HepG2 (cell line): ENCODE results near the gene ZNF556. TPM values are rescaled to one million over a fixed set of nuclear protein-coding genes. Genes with fewer than 3 reads are reported as not detected.

ENCODE experiments used
- ATAC-seq: fragments of 200-7000 bp; cut with Tn5 transposase; 3 replicates; pipeline ENCODE4 v1.9.1; 2020; ENCODE audit warnings: mild to moderate bottlenecking, moderate library complexity
- BruUV-seq: library from RNA; stranded (reverse); fragments of 400-500 nt; replicated peaks from 2 replicates; lab custom pipeline; 2021; lab: Mats Ljungman, UMichigan
- CTCF ChIA-PET: fragments of 300-600 bp; formaldehyde crosslinking; extraction: SDS; loops from one replicate; lab custom pipeline; 2021; ENCODE audit warnings: low total read pairs, inconsistent platforms, low intra/inter-chr PET ratio; lab: Yijun Ruan, JAX
- POLR2A ChIA-PET: fragments of 350-600 bp; sonication (Branson Sonifier 250); formaldehyde crosslinking; loops from one replicate; lab custom pipeline; 2020; ENCODE audit warnings: antibody characterized with exemption, inconsistent platforms; lab: Yijun Ruan, JAX
- DNase-seq: peaks from one replicate; pipeline ENCODE4 v3.0.0-alpha.2; 2015; ENCODE audit warnings: low spot score
- FAIRE-seq: peaks from 3 replicates; lab custom pipeline; 2011; peaks lifted over from hg19 to GRCh38; lab: Jason Lieb, UNC
- H2AFZ ChIP-seq: one replicate; pipeline ENCODE4 v1.6.1; 2011; ENCODE audit warnings: low read length, inconsistent platforms
- H3K27ac ChIP-seq: fragments of 300-600 bp; 3 replicates; pipeline ENCODE4 v1.8.0; 2011; ENCODE audit warnings: mixed run types, mild to moderate bottlenecking, mixed read lengths, low read length, inconsistent platforms; ENCODE audit not compliant: insufficient read depth; ENCODE audit errors: extremely low read length
- H3K27me3 ChIP-seq, 2 experiments: fragments of 200-600 bp in 1 of 2; 2 replicates in 1 of 2; 3 replicates in 1 of 2; pipeline versions ENCODE4 v1.6.0 to v1.8.0; 2011; ENCODE audit warnings: low read length in 2 of 2, mild to moderate bottlenecking in 2 of 2, moderate library complexity in 2 of 2, inconsistent platforms in 1 of 2; ENCODE audit not compliant: insufficient read depth in 2 of 2, control insufficient read depth in 1 of 2
- H3K36me3 ChIP-seq, 2 experiments: fragments of 200-600 bp in 1 of 2; replicated peaks in 1 of 2; 2 replicates in 1 of 2; 3 replicates in 1 of 2; pipeline versions ENCODE4 v1.5.1 to v1.8.0; 2011; ENCODE audit warnings: low read length in 2 of 2, inconsistent platforms in 1 of 2; ENCODE audit not compliant: insufficient read depth in 2 of 2, control insufficient read depth in 1 of 2
- H3K4me1 ChIP-seq: 2 replicates; pipeline ENCODE4 v1.5.1; 2012; ENCODE audit warnings: low read length, inconsistent platforms; ENCODE audit not compliant: insufficient read depth
- H3K4me2 ChIP-seq: 2 replicates; pipeline ENCODE4 v1.6.0; 2011; ENCODE audit warnings: low read depth, low read length, inconsistent platforms
- H3K4me3 ChIP-seq, 3 experiments: fragments of 200-600 bp in 1 of 3; sonication (generic), shearing (Covaris generic) in 1 of 3; replicated peaks in 1 of 3; 2 replicates each; pipeline ENCODE4 v1.5.1; 2011 to 2016; ENCODE audit warnings: low read length in 3 of 3, inconsistent platforms in 2 of 3, low read depth in 2 of 3, mild to moderate bottlenecking in 2 of 3, control low read depth in 1 of 3, mixed read lengths in 1 of 3; ENCODE audit not compliant: insufficient read depth in 1 of 3
- H3K79me2 ChIP-seq: one replicate; pipeline ENCODE4 v1.6.1; 2011; ENCODE audit warnings: low read length, inconsistent platforms; ENCODE audit not compliant: insufficient read depth
- H3K9ac ChIP-seq: 2 replicates; pipeline ENCODE4 v1.6.0; 2011; ENCODE audit warnings: mild to moderate bottlenecking, low read depth, low read length, inconsistent platforms; ENCODE audit not compliant: insufficient read depth
- H3K9me3 ChIP-seq: 2 replicates; pipeline ENCODE4 v1.5.1; 2012; ENCODE audit warnings: mild to moderate bottlenecking, low read length
- H4K20me1 ChIP-seq: 2 replicates; pipeline ENCODE4 v1.6.0; 2011; ENCODE audit warnings: inconsistent platforms, mild to moderate bottlenecking, low read length, moderate library complexity; ENCODE audit not compliant: insufficient read depth
- ATF3 ChIP-seq: sonication (generic); formaldehyde crosslinking; IDR thresholded peaks from 2 replicates; pipeline ENCODE4 v1.4.0; 2020; ENCODE audit warnings: missing genetic modification reagents
- DPF2 ChIP-seq: sonication (generic); formaldehyde crosslinking; IDR thresholded peaks from 2 replicates; pipeline ENCODE4 v1.4.0; 2020; ENCODE audit warnings: mild to moderate bottlenecking, low read depth, missing genetic modification reagents, borderline replicate concordance
- JDP2 ChIP-seq: sonication (generic); formaldehyde crosslinking; IDR thresholded peaks from 2 replicates; pipeline ENCODE4 v1.8.1; 2022; ENCODE audit warnings: missing genetic modification reagents, borderline replicate concordance
- MAFF ChIP-seq: IDR thresholded peaks from 2 replicates; pipeline ENCODE4 v1.6.1; 2011; ENCODE audit warnings: low read depth, low read length, improper control_type of control experiment
- MED8 ChIP-seq: sonication (generic); formaldehyde crosslinking; IDR thresholded peaks from 2 replicates; pipeline ENCODE4 v1.8.1; 2023; ENCODE audit warnings: mild to moderate bottlenecking, missing genetic modification reagents; ENCODE audit not compliant: insufficient replicate concordance
- PHF5A ChIP-seq: IDR thresholded peaks from one replicate; pipeline ENCODE4 v1.6.1; 2018; ENCODE audit warnings: low read depth, missing genetic modification reagents; ENCODE audit not compliant: unreplicated experiment
- SPEN ChIP-seq: sonication (generic); formaldehyde crosslinking; IDR thresholded peaks from 2 replicates; pipeline ENCODE4 v1.5.1; 2020; ENCODE audit warnings: low read depth, mild to moderate bottlenecking, missing genetic modification reagents
- SRY ChIP-seq: sonication (generic); formaldehyde crosslinking; IDR thresholded peaks from 2 replicates; pipeline ENCODE4 v1.8.0; 2022; ENCODE audit warnings: mild to moderate bottlenecking, missing genetic modification reagents
- ZBTB4 ChIP-seq: sonication (generic); formaldehyde crosslinking; IDR thresholded peaks from 2 replicates; pipeline ENCODE4 v1.4.0; 2020; ENCODE audit warnings: missing genetic modification reagents, mild to moderate bottlenecking, borderline replicate concordance
- ZFP91 ChIP-seq: sonication (generic); formaldehyde crosslinking; IDR thresholded peaks from 2 replicates; pipeline ENCODE4 v1.9.0; 2022; ENCODE audit warnings: missing genetic modification reagents, mild to moderate bottlenecking, borderline replicate concordance
- ZNF512 ChIP-seq: sonication (generic); formaldehyde crosslinking; IDR thresholded peaks from 2 replicates; pipeline ENCODE4 v1.4.0; 2020; ENCODE audit warnings: mild to moderate bottlenecking, missing genetic modification reagents
- ZNF589 ChIP-seq: sonication (generic); formaldehyde crosslinking; conservative IDR thresholded peaks from 2 replicates; pipeline ENCODE4 v1.8.0; 2022; ENCODE audit warnings: mild to moderate bottlenecking, moderate library complexity, missing genetic modification reagents
- ZNF616 ChIP-seq: sonication (generic); formaldehyde crosslinking; IDR thresholded peaks from 2 replicates; pipeline ENCODE4 v1.5.0; 2020; ENCODE audit warnings: low read depth, mild to moderate bottlenecking, missing genetic modification reagents
- ZNF775 ChIP-seq: sonication (generic); formaldehyde crosslinking; IDR thresholded peaks from 2 replicates; pipeline ENCODE4 v1.4.0; 2020; ENCODE audit warnings: missing genetic modification reagents, mild to moderate bottlenecking, moderate library complexity, borderline replicate concordance
- WGBS: methylation state at CpG from one replicate; pipeline ENCODE4 v1.1.6; 2017; ENCODE audit warnings: low lambda C conversion rate; 5-methylcytosine and 5-hydroxymethylcytosine counted together
- in situ Hi-C: cut with HindIII; loops from 2 replicates; pipeline ENCODE4 v1.10.0; 2017; ENCODE audit warnings: low pct_unique_long_range_greater_than_20kb; ENCODE audit not compliant: extremely low pct_ligation_motif_present
- intact Hi-C: fragments of 100-400 bp; cut with micrococcal nuclease; formaldehyde crosslinking; loops from one replicate; pipeline ENCODE4 v1.10.0; 2022; ENCODE audit not compliant: unreplicated experiment
- polyA plus RNA-seq, 8 experiments: library from polyadenylated mRNA; depleted of rRNA in 3 of 8; stranded (reverse) in 7 of 8; unstranded in 1 of 8; fragments of >200 nt; fragmentation: Illumina TruSeq in 4 of 8; extraction: Trizol in 4 of 8; gene quantifications; 2 replicates each; pipeline versions ENCODE4 v1.2.1 to v1.2.3, GENCODE V29; 2011 to 2016; ENCODE audit warnings: low read depth in 4 of 8, missing spikeins in 1 of 8, mixed read lengths in 1 of 8; ENCODE audit not compliant: insufficient read depth in 1 of 8
- total RNA-seq, 5 experiments: library from RNA; depleted of rRNA; stranded (reverse); fragments of >200 nt; fragmentation: Illumina TruSeq; extraction: Trizol; gene quantifications; 2 replicates each; pipeline ENCODE4 v1.2.3, GENCODE V29; 2016; ENCODE audit warnings: low read depth in 1 of 5

The ZNF556 gene
- total and polyA plus RNA-seq, 2 of the 13 experiments (the other 11 are each of a cell fraction or from before 2014, with no cell fraction given): 4.2 to 28.6 TPM

- Histone ChIP-seq H3K4me3 (peak within 1 kb of the TSS; percentile 83 to 93 (median 92)), H3K36me3 (peaks cover 0 to 2% of the 10 kb centered on the region in 2 experiments; a peak in 3 of 5 replicates), H2AFZ (no peak within 1 kb of the TSS), H4K20me1 (no peaks in the 10 kb centered on the region), H3K4me2 (peak within 1 kb of the TSS; percentile 90), H3K79me2 (peaks cover 32% of the 10 kb centered on the region), H3K4me1 (peaks cover 69% of the 10 kb centered on the region), H3K27ac (peak within 1 kb of the TSS; percentile 93), H3K9ac (peak within 1 kb of the TSS; percentile 91), H3K27me3 (no peaks in the 10 kb centered on the region), H3K9me3 (peaks cover 8% of the 10 kb centered on the region; the same call in 1 of the 2 replicates)
- intact Hi-C loops (loop anchor here (2.0 kb wide), 1 partner anchor 20 kb away; no protein-coding TSS in a partner anchor), in situ Hi-C loops (no loop called here)
- peak; percentile 98 for DNase-seq
- ATAC-seq: peak; percentile 97
- 0% methylated on average over 3 of the region's 106 CpGs for WGBS
- peak; percentile 94 for FAIRE-seq
- TSS peak; percentile 93 for BruUV-seq
- POLR2A ChIA-PET: interaction anchor here (0.6 to 2.4 kb wide), 12 partner anchors 14 to 384 kb away, joined by 3 to 49 read pairs (median 5); partner anchors contain the start of genes LMNB2, SGTA, THOP1 and ZNF554
- CTCF ChIA-PET: interaction anchor here (0.8 kb wide), 1 partner anchor 22 kb away, joined by 4 read pairs; no protein-coding TSS in a partner anchor
- TF ChIP-seq ZFP91 (CRISPR knock-in tag) (peak; percentile 79), SPEN (CRISPR knock-in tag) (peak; percentile 56), ZNF775 (CRISPR knock-in tag) (0 out of 2 replicates have a peak, but pooled peaks have one; percentile 55), MED8 (CRISPR knock-in tag) (peak; percentile 63), PHF5A (peak; percentile 34), DPF2 (CRISPR knock-in tag) (0 out of 2 replicates have a peak, but pooled peaks have one; percentile 17), ZNF512 (CRISPR knock-in tag) (no peak), JDP2 (CRISPR knock-in tag) (no peak), ATF3 (CRISPR knock-in tag) (peak; percentile 45; the same call in 1 of the 2 replicates), MAFF (no peak), ZNF616 (no peak), ZNF589 (CRISPR knock-in tag) (peak; percentile 75; the same call in 1 of the 2 replicates), ZBTB4 (peak; percentile 80), SRY (CRISPR knock-in tag) (peak; percentile 89)
These were observed 26.0 kb upstream of the ZNF556 start, which contains the start of gene ZNF555 for GRCh38 chr19:2840794-2841791. Gene ZNF555 (plus strand): TSS chr19:2841475. CDS start chr19:2841573, 98 bp downstream.
